K562 (cell line): ENCODE measurements around the gene USP20. TPM values are rescaled to one million over a fixed set of nuclear protein-coding genes. Genes with fewer than 3 reads are reported as not detected.

Source experiments
- CXXC5 ChIP-seq: fragments of 250-450 bp; sonication (Bioruptor Pico); IDR thresholded peaks from 2 replicates; pipeline ENCODE4 v1.8.0; 2022; ENCODE audit warnings: inconsistent platforms, mild to moderate bottlenecking, moderate library complexity
- FIP1L1 ChIP-seq: fragments of 200-400 bp; formaldehyde crosslinking; IDR thresholded peaks from 2 replicates; pipeline ENCODE4 v1.6.1; 2018; ENCODE audit warnings: mild to moderate bottlenecking, low read depth, low read length; ENCODE audit not compliant: poor library complexity, severe bottlenecking
- HMG20B ChIP-seq: fragments of 250-450 bp; sonication (Bioruptor Pico); IDR thresholded peaks from 2 replicates; pipeline ENCODE4 v1.5.0; 2021; ENCODE audit warnings: mild to moderate bottlenecking
- JUND ChIP-seq, 2 experiments: IDR thresholded peaks; 2 replicates in 1 of 2; 3 replicates in 1 of 2; pipeline ENCODE4 v1.6.1; 2011; ENCODE audit warnings: borderline replicate concordance in 2 of 2, low read depth in 2 of 2, low read length in 2 of 2, improper control_type of control experiment in 1 of 2, missing biosample characterization in 1 of 2, missing genetic modification characterization in 1 of 2, missing genetic modification reagents in 1 of 2
- PREB ChIP-seq: sonication (generic); formaldehyde crosslinking; IDR thresholded peaks from 2 replicates; pipeline ENCODE4 v1.8.1; 2023; ENCODE audit warnings: mild to moderate bottlenecking, missing genetic modification reagents
- PURB ChIP-seq: sonication (generic); formaldehyde crosslinking; IDR thresholded peaks from 2 replicates; pipeline ENCODE4 v1.9.0; 2021; ENCODE audit warnings: low read depth, mild to moderate bottlenecking, missing genetic modification reagents
- RCOR1 ChIP-seq, 2 experiments: IDR thresholded peaks; 2 replicates each; pipeline ENCODE4 v1.6.1; 2012; ENCODE audit warnings: low read depth in 2 of 2, low read length in 2 of 2, borderline replicate concordance in 1 of 2, improper control_type of control experiment in 1 of 2
- SMAD4 ChIP-seq: fragments of 250-450 bp; sonication (Bioruptor Pico); conservative IDR thresholded peaks from 2 replicates; pipeline ENCODE4 v1.8.0; 2021; ENCODE audit warnings: inconsistent platforms, mild to moderate bottlenecking, moderate library complexity
- ZBTB9 ChIP-seq: fragments of 450-650 bp; formaldehyde crosslinking; IDR thresholded peaks from 2 replicates; pipeline ENCODE4 v1.4.0; 2020; ENCODE audit warnings: mild to moderate bottlenecking, moderate library complexity
- ZNF431 ChIP-seq: sonication (generic); formaldehyde crosslinking; IDR thresholded peaks from 2 replicates; pipeline ENCODE4 v1.8.0; 2022; ENCODE audit warnings: mild to moderate bottlenecking, missing genetic modification reagents
- polyA plus RNA-seq, 8 experiments: library from polyadenylated mRNA; depleted of rRNA in 4 of 8; stranded (reverse) in 5 of 8; unstranded in 3 of 8; fragments of >200 nt; fragmentation: Nextera tagmentation in 2 of 8; fragmentation: Illumina TruSeq in 1 of 8; extraction: Ambion mirVana in 2 of 8; extraction: Trizol in 1 of 8; gene quantifications; 2 replicates each; pipeline versions ENCODE4 v1.2.1 to v1.2.3, GENCODE V29; 2011 to 2014; ENCODE audit warnings: inconsistent platforms in 1 of 8, missing spikeins in 1 of 8
- total RNA-seq, 7 experiments: library from RNA; depleted of rRNA in 6 of 7; stranded (reverse); fragments of >200 nt in 6 of 7; fragmentation: Illumina TruSeq in 2 of 7; extraction: Trizol in 2 of 7; gene quantifications; 2 replicates each; pipeline versions ENCODE4 v1.2.1 to v1.2.3, GENCODE V29; 2011 to 2021; ENCODE audit warnings: low replicate concordance in 1 of 7
- TF ChIP-seq, protein P1 (sequence below): fragments of 250-450 bp; sonication (Bioruptor Pico); IDR thresholded peaks from 2 replicates; pipeline ENCODE4 v1.9.0; 2021; ENCODE audit warnings: mild to moderate bottlenecking, inconsistent platforms

Gene USP20
- total and polyA plus RNA-seq, 9 of the 15 experiments (the other 6 are each of a cell fraction or from before 2014, with no cell fraction given): 1.9 to 136 (median 49.1) TPM

- TF ChIP-seq, protein P1, sequence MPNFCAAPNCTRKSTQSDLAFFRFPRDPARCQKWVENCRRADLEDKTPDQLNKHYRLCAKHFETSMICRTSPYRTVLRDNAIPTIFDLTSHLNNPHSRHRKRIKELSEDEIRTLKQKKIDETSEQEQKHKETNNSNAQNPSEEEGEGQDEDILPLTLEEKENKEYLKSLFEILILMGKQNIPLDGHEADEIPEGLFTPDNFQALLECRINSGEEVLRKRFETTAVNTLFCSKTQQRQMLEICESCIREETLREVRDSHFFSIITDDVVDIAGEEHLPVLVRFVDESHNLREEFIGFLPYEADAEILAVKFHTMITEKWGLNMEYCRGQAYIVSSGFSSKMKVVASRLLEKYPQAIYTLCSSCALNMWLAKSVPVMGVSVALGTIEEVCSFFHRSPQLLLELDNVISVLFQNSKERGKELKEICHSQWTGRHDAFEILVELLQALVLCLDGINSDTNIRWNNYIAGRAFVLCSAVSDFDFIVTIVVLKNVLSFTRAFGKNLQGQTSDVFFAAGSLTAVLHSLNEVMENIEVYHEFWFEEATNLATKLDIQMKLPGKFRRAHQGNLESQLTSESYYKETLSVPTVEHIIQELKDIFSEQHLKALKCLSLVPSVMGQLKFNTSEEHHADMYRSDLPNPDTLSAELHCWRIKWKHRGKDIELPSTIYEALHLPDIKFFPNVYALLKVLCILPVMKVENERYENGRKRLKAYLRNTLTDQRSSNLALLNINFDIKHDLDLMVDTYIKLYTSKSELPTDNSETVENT (CRISPR knock-in tag): no peak
- peak; percentile 92 for TF ChIP-seq FIP1L1
- no peak for TF ChIP-seq ZNF431 (CRISPR knock-in tag)
- TF ChIP-seq PURB (CRISPR knock-in tag): no peak
- TF ChIP-seq JUND (IDR thresholded peaks at IDR 0.05; ENCODE audit: borderline replicate concordance, low read depth, low read length): peak; percentile 82
- no peak for TF ChIP-seq JUND (tag; IDR thresholded peaks at IDR 0.05; ENCODE audit: borderline replicate concordance, low read depth, low read length)
- peak; percentile 91 for TF ChIP-seq CXXC5 (CRISPR knock-in tag)
- TF ChIP-seq ZBTB9 (CRISPR knock-in tag): no peak
- peak; percentile 61 for TF ChIP-seq SMAD4 (CRISPR knock-in tag)
- peak; percentile 73 to 93 for TF ChIP-seq RCOR1 (IDR thresholded peaks at IDR 0.05; ENCODE audit: borderline replicate concordance in 1 of 2, low read depth in 2 of 2, low read length in 2 of 2)
- no peak for TF ChIP-seq HMG20B (CRISPR knock-in tag)
- TF ChIP-seq PREB: no peak
Observed at GRCh38 chr9:129885670-129886106, 50.4 kb downstream of the USP20 start (continued).
